Natural killer cell (primary cell): ENCODE results near the gene TCOF1. TPM values are rescaled to one million over a fixed set of nuclear protein-coding genes. Genes with fewer than 3 reads are reported as not detected.

Experiments used
- ATAC-seq, 3 donors: fragments of 150-1000 bp in 2 of 3; fragments of 200-7000 bp in 1 of 3; cut with Tn5 transposase; 1 replicate in 1 of 3; 2 replicates in 2 of 3; pipeline ENCODE4 v1.10.0; 2021; ENCODE audit warnings: mild to moderate bottlenecking in 2 of 3, moderate library complexity in 2 of 3
- DNase-seq, 2 donors: peaks; one replicate each; pipeline versions ENCODE4 v3.0.0 to v3.0.0-alpha.2; 2013 to 2021; ENCODE audit warnings: mixed read lengths in 1 of 2
- H3K27ac ChIP-seq: one replicate; pipeline ENCODE4 v1.5.1; 2013; ENCODE audit warnings: mild to moderate bottlenecking, low read length
- H3K27me3 ChIP-seq: one replicate; pipeline ENCODE4 v1.6.1; 2013; ENCODE audit warnings: low read length; ENCODE audit not compliant: control insufficient read depth, insufficient read depth
- H3K36me3 ChIP-seq: one replicate; pipeline ENCODE4 v1.6.1; 2013; ENCODE audit warnings: low read length; ENCODE audit not compliant: control insufficient read depth, insufficient read depth
- H3K4me1 ChIP-seq: one replicate; pipeline ENCODE4 v1.6.1; 2013; ENCODE audit warnings: low read length; ENCODE audit not compliant: control insufficient read depth, insufficient read depth
- H3K4me3 ChIP-seq: one replicate; pipeline ENCODE4 v1.5.1; 2013; ENCODE audit warnings: low read length
- H3K9me3 ChIP-seq: one replicate; pipeline ENCODE4 v1.6.1; 2013; ENCODE audit warnings: low read length; ENCODE audit not compliant: control insufficient read depth, insufficient read depth
- H3K27ac Mint-ChIP-seq, 2 donors: one replicate each; pipeline ENCODE4 v1.8.0; 2022; ENCODE audit warnings: mild to moderate bottlenecking in 2 of 2, mixed read lengths in 2 of 2, moderate library complexity in 1 of 2
- H3K27me3 Mint-ChIP-seq, 2 donors: one replicate each; pipeline ENCODE4 v1.8.0; 2022; ENCODE audit warnings: low read depth in 2 of 2, mixed read lengths in 2 of 2
- H3K36me3 Mint-ChIP-seq: one replicate; pipeline ENCODE4 v1.8.0; 2022; ENCODE audit warnings: mixed read lengths
- H3K4me1 Mint-ChIP-seq, 2 donors: one replicate each; pipeline ENCODE4 v1.8.0; 2022; ENCODE audit warnings: mixed read lengths in 2 of 2
- H3K4me3 Mint-ChIP-seq: one replicate; pipeline ENCODE4 v1.8.0; 2022; ENCODE audit warnings: mild to moderate bottlenecking, moderate library complexity, mixed read lengths
- H3K9me3 Mint-ChIP-seq, 2 donors: one replicate each; pipeline ENCODE4 v1.8.0; 2022; ENCODE audit warnings: mixed read lengths in 2 of 2
- WGBS: methylation state at CpG from one replicate; pipeline ENCODE4 v1.1.7; 2013; ENCODE audit warnings: missing lambda C conversion rate; ENCODE audit not compliant: insufficient coverage; 5-methylcytosine and 5-hydroxymethylcytosine counted together
- intact Hi-C: fragments of 100-400 bp; cut with micrococcal nuclease; formaldehyde crosslinking; loops from one replicate; pipeline ENCODE4 v1.14.2; 2022
- total RNA-seq, 4 donors: library from RNA; stranded (reverse); fragments of 120-200 nt in 1 of 4; gene quantifications; one replicate each; pipeline versions ENCODE4 v1.2.3 to v1.2.4, GENCODE V29; 2013 to 2022
- TF ChIP-seq, protein P1 (sequence below): fragments of 200-600 bp; IDR thresholded peaks from one replicate; pipeline ENCODE4 v1.8.0; 2022; ENCODE audit warnings: antibody characterized with exemption

TCOF1 gene
- total RNA-seq, 3 donors from 2014 or later (not counting 1 experiment from before 2014, with no cell fraction given), result 51.5 to 62.6 (median 51.7) TPM

- Mint-ChIP-seq H3K27me3 (no peaks in the 10 kb centered on the region), H3K4me3 (peak overlapping the region; percentile 98), H3K36me3 (no peaks in the 10 kb centered on the region), H3K27ac (peak overlapping the region; percentile 34 to 54), H3K4me1 (peaks cover 36 to 49% of the 10 kb centered on the region in 2 donors), H3K9me3 (no peaks in the 10 kb centered on the region)
- no peak for ATAC-seq
- Histone ChIP-seq H3K36me3 (peaks cover 49% of the 10 kb centered on the region), H3K4me1 (peaks cover 68% of the 10 kb centered on the region), H3K27ac (peak overlapping the region; percentile 30), H3K4me3 (peak overlapping the region; percentile 28), H3K9me3 (no peaks in the 10 kb centered on the region), H3K27me3 (no peaks in the 10 kb centered on the region)
- DNase-seq, result peak in 1 of 2 donors; percentile 9
- WGBS, result 79% methylated on average over 8 of the region's 8 CpGs
- TF ChIP-seq, protein P1, sequence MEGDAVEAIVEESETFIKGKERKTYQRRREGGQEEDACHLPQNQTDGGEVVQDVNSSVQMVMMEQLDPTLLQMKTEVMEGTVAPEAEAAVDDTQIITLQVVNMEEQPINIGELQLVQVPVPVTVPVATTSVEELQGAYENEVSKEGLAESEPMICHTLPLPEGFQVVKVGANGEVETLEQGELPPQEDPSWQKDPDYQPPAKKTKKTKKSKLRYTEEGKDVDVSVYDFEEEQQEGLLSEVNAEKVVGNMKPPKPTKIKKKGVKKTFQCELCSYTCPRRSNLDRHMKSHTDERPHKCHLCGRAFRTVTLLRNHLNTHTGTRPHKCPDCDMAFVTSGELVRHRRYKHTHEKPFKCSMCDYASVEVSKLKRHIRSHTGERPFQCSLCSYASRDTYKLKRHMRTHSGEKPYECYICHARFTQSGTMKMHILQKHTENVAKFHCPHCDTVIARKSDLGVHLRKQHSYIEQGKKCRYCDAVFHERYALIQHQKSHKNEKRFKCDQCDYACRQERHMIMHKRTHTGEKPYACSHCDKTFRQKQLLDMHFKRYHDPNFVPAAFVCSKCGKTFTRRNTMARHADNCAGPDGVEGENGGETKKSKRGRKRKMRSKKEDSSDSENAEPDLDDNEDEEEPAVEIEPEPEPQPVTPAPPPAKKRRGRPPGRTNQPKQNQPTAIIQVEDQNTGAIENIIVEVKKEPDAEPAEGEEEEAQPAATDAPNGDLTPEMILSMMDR, result no peak
- intact Hi-C loops, result no loop called here
These were observed 50.9 kb downstream of the TCOF1 start for GRCh38 chr5:150408231-150408943.

DNA sequence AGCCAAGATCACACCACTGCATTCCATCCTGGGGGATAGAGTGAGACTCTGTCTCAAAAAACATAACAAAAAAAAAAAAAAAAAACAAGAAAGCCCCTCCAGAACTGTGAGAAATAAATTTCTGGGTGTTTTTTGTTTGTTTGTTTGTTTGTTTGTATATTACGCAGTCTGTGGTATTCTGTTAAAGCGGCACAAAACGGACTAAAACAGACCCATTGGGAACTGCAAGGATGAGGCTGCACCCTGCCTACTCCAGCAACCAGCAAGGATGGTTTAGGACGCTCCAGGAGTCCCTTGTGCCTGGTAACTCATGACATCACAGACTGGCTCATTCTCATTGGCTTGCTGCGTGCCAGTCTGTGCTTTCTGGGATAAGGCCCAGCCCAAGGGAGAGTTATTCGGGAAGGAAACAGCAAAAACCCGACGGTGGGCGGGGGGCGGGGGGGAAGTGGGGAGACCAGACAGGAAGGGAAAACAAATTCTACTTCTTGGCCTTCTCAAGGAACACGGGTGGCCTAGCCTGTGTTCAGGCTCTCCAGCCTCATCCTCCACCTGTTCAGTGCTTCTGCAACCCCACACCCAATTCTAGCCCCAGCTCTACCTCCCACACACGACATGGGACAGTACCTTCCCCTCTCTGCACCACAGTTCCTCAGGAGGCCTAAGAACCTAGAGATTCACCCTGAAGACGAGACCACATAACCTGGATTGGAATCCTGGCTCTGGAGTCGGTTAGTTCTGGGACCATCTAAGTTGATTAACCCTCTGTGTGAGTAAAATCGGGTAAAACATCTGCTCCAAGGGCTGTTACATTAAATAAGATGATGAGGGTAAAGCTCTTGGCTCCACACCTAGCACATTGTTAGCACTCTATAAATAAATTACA, 52.4 kb downstream of the TCOF1 start:
- Histone ChIP-seq H3K27me3 (no peaks in the 10 kb centered on the region), H3K27ac (peak overlapping the region; percentile 98), H3K4me1 (peaks cover 81% of the 10 kb centered on the region), H3K4me3 (peak overlapping the region; percentile 89), H3K36me3 (peaks cover 35% of the 10 kb centered on the region), H3K9me3 (no peaks in the 10 kb centered on the region)
- TF ChIP-seq, protein P1, result no peak
- ATAC-seq (no peak), DNase-seq (peak in 1 of 2 donors; percentile 77)
- Mint-ChIP-seq H3K4me3 (peak overlapping the region; percentile 98), H3K36me3 (no peaks in the 10 kb centered on the region), H3K4me1 (peaks cover 48 to 53% of the 10 kb centered on the region in 2 donors), H3K27ac (peak overlapping the region; percentile 99 to 100), H3K27me3 (no peaks in the 10 kb centered on the region), H3K9me3 (no peaks in the 10 kb centered on the region)
- intact Hi-C loops, result loop anchor here (2.0 kb wide), 2 partner anchors 53 to 803 kb away; partner anchors contain the start of gene TCOF1
- WGBS, result 9% methylated on average over 15 of the region's 15 CpGs

DNA sequence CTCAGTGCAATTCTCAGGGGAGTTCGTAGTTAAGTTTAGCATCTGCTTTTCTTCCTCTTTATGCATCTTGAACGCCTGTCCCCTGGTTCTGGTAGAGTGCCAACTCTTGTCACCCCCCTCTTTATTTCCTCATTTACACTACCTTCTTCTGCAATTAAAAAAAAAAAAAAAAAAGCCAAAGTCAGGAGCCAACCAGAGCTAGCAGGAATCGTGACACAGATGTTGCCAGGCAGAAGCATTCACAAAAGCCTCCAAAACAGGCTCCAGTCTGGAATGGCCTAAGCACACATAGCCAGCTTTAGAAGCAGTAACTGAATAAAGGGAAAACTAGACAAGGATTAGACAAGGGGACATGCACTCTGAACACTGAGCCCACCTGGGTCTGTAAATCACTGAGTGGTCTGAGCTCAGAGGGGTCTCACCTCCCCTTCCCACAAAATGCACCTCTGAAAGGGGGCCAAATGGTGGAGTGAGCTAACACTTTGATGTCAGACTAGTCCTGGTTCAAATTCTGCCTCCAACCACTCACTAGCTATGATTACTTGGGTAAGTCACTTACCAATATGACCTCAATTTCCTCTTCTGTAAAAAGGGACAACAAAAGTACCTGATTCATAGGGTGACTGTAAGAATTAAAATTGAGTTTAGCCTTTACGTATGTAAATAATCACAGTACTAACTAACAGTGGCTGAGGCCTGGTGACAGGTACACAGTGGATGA, 53.2 kb downstream of the TCOF1 start:
- peaks cover 28% of the 10 kb centered on the region for H3K36me3 ChIP-seq
- peak; percentile 46 to 86 for DNase-seq
- H3K27ac ChIP-seq, result peak overlapping the region; percentile 98
- Mint-ChIP-seq H3K27ac (peak overlapping the region; percentile 99 to 100), H3K9me3 (no peaks in the 10 kb centered on the region), H3K27me3 (no peaks in the 10 kb centered on the region), H3K36me3 (no peaks in the 10 kb centered on the region), H3K4me1 (peaks cover 52 to 57% of the 10 kb centered on the region in 2 donors), H3K4me3 (peak overlapping the region; percentile 98)
- TF ChIP-seq, protein P1, result no peak
- peak; percentile 21 to 31 (median 24) for ATAC-seq
- H3K4me3 ChIP-seq, result peak overlapping the region; percentile 89
- 4% methylated on average over 3 of the region's 4 CpGs for WGBS
- intact Hi-C loops, result loop anchor here (2.0 kb wide), 2 partner anchors 54 to 802 kb away; partner anchors contain the start of gene TCOF1
- no peaks in the 10 kb centered on the region for H3K9me3 ChIP-seq
- no peaks in the 10 kb centered on the region for H3K27me3 ChIP-seq
- peaks cover 79% of the 10 kb centered on the region for H3K4me1 ChIP-seq
